HG02759 (cell line): ENCODE measurements around the gene COASY.

Source experiments
- ATAC-seq: cut with Tn5 transposase; IDR thresholded peaks from one replicate; pipeline ENCODE4 v1.9.1; 2021; ENCODE audit warnings: mild to moderate bottlenecking, moderate library complexity; ENCODE audit not compliant: unreplicated experiment

COASY gene

DNA sequence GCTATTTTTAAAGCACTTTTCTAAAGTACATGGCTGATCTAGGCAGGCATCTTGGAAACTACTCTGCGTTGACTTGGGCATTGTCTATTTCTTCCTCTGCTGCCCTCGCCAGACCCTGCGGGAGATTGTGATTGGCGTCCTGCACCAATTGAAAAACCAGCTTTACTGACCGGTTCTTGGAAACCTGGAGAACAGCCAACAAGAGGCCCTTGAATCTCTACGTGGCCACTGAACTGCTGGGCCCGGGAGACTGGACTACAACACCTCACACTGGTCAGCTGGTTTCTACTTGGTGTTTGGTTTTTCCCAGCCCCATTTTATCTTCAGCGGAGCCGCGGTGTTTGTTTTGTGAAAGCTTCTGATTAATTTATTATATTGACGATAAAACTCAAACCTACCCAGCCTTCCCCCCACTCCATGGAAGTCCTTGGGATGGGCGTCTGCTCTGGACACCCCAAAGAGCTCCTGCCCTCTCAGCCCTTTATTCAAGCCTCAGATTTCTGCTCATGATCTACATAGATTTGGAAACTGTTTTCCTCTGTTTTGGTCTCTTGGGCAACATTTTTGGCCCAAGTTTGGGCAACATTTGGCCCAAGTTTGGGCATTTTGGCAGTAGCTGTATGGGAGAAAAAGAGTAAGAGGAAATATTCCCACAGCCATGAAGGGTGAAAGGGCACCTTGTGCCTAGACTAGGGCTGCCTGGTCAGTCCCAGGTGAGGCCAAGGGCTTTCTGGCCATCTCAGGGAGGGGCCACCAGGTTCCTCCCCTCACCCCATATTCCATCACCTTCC lies 9.7 kb downstream of the COASY start:
- ATAC-seq: no peak

DNA sequence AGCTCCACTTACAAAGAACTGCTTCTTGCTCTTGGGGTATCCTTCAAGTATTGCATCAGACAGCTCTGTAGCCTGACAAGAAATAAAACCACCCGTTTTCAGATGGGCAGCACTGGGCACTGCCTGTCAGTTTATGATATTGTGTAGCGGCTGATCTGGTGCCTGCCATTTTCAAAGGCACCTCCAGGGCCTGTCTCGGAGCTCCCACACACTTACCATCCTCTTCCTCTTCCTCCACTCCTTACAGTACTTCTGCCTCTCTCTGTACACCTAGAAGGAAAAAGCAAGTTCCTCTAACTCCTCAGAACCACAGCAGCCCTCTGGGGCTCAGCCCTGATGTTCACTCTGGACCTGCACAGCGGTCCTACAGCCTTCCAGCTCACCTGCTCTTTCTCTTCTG lies 11.1 kb downstream of the COASY start:
- ATAC-seq: no peak

DNA sequence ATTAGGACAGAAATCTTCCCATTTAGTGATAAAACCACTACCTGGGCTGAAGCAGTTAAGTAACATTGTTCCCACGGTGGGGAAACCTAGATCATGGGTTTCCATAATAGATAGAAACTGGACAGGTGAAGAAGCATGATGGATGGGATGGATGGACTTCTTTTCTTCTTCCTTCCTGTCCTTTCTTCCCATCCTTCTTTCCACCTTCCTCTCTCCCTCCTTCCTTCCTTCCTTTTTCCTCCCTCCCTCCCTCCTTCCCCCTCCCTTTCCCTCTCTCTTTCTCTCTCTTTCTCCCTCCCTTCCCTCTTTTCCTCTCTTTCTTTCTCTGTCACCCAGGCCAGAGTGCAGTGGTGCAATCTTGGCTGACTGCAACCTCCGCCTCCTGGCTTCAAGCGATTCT lies 12.5 kb downstream of the COASY start:
- no peak for ATAC-seq

DNA sequence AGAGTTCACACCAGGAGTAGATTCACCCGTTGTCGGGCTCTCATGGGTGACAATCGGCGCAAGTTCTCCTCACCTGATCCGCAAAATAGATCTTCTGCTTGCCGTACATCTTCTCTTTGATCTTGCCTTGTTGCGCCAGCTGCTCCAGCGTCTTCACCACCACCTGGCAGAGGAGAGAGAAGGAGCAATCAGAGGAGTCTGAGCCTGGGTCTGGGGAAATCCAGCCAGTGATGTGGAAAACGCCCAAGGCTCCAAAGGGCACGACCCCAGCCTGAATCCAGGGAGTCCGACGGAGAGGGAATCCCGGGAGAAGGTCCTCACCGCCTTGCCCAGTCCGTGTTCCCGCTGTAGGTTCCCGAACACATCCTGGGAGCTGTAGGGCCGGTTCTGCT lies 15.2 kb downstream of the COASY start:
- ATAC-seq: no peak

DNA sequence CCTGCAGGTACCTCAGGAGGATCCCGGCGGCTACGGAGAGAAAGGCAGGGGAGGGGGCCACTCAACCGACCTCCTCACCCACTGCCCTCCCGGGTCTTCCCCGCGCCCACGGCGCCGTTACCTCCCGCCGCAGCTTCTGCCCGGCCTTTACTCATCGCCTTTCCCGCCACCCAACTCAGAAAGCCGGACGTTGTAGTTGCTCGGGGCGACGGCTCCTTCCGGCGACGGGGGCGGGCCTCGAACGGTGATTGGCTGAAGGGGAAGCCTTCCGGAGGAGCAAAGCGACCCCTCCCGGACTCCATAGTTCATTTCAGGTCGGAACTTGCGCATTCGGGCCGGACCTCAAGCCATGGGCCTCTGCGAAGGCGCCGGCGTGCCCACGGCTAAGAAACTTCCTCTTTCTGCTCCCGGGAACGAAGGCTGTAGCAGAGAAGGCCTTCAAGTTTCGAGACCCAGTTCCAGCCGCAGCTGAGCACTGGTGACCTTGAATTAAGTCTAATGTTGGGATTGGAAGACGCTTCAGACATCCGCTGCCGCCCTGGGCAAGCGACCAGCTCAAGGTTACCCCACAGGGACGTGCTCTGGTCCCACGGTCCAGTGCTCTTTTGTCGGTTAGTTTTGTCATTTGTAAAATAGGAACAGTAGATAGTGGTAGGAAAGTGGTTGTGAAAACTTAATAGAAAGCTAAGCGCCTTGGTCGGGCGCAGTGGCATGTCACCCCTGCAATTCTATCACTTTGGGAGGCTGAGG lies 15.8 kb downstream of the COASY start, which contains the start of gene PSMC3IP:
Gene PSMC3IP, minus strand, starts transcription at position 198 of the 750 bp plus-strand sequence. Its CDS starts 43 bp downstream, at position 155.
- ATAC-seq: peak; percentile 70

DNA sequence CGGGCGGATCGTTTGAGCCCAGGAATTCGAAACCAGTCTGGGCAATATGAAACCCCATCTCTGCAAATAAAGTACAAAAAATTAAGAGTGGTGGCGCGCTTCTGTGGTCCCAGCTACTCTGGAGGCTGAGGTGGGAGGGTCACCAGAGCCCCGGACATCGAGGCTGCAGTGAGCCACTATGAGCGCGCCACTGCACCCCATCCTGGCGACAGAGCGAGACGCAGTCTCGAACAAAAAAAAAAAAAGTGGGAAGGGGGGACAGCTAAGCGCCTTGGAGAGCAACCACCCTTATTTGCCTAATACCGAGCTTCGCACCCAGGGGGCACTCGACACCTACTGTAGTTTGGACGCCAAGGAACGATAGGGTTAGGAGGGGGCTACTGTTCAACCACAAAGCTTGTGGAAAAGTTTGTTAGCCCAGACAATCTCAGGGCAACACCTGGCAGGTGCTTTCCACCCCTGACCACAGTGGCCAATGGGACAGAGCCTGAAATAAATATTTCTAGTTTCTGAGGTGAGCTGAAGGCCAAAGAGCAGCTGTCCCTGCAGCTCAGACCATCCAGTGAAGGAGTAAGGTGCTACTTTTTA lies 16.4 kb downstream of the COASY start:
- ATAC-seq: peak; percentile 65

DNA sequence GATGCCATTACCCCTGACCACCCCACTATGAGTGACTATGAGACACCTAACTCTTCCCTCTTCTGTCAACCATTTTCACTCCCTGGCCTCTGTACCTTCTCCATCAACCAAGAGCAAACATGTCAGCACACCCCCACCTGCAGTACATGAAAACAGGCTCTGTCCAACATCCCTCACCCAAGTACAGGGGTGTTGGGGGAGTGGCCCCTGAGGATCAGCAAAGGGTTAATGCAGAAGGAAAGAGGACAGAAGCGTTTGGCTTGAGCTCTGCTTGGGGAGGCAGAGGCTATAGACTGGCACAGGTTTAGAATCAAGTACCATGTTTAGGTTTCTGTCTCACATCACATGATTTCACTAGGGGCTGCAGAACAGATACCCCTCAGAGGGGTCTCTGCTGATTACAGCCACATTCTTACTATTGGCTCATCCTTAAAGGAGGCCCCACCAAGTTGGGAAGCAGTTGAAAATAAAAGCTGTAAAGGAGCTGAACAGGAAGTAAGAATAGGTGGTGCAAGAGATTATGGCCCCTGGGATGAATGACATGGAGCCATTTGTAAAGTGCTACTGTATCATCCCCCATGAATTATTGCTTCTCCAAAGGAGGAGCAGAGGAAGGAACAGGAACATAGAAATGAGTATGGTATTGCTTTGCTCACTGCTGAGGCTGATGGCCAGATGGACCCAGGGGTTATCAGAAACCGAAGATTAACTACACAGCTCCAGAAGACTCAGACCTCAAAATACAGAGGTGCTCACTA lies 18.0 kb downstream of the COASY start:
- no peak for ATAC-seq

DNA sequence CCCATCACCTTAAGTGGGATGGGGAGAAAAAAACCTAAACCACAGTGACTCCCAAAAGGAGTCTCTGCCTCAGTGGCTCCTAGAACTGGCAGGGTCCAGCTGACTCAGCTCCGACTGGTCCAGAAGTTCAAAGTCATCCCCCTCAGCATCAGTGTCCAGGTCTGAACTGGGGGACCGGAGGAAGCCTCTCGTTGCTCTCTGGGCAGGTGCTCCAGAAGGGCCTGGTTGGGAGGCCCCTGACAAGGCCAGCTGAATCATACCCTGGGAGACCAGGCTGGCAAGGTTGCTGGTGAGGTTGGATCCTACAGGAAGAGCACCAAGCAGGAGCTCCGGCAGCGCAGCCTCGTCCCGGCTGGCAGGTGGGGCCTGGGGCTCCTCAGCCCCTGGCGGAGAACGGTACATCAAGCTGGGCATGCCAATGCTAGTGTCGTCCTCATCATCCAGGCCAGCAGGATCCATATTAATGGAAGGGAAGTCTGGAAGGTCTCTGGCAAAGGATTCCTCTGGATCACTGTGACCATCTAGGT lies 19.9 kb downstream of the COASY start:
- ATAC-seq: no peak

DNA sequence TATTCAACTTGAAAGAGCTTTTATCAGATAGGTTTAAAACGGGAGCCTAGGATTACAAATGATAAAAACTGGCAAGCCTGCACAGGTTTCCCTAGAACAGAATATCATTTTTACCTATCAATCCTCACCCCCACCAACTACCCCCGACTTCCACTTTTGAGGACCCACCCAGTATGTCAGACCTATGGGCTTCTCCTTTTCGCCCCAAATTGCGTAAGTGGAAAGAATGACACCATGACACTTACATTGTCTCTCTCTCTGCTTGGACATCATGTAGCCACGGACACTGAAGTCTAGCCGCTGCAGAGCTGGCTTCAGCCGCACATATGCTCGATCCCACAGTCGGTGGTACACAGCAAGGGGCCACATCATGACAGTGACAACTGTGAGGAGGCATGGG lies 22.9 kb downstream of the COASY start:
- no peak for ATAC-seq

DNA sequence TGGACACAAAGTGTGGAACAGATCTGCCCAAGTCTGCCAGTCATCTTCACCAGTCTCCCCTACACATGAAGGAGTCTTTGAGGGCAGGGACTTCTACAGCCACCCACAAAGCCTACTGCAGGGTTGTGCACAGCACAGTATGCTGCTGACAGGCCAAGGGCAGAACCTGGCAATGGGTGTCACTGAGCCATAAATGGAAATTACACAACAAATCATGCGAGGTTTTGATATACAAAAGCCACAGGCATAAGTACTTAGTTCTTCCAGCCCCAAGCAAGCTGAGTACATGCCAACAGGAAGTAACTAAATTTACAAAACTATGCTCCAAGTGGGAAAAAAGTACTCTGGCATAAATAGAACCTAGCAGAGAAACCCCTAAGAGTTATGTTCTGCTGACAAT lies 23.4 kb downstream of the COASY start:
- ATAC-seq: no peak

DNA sequence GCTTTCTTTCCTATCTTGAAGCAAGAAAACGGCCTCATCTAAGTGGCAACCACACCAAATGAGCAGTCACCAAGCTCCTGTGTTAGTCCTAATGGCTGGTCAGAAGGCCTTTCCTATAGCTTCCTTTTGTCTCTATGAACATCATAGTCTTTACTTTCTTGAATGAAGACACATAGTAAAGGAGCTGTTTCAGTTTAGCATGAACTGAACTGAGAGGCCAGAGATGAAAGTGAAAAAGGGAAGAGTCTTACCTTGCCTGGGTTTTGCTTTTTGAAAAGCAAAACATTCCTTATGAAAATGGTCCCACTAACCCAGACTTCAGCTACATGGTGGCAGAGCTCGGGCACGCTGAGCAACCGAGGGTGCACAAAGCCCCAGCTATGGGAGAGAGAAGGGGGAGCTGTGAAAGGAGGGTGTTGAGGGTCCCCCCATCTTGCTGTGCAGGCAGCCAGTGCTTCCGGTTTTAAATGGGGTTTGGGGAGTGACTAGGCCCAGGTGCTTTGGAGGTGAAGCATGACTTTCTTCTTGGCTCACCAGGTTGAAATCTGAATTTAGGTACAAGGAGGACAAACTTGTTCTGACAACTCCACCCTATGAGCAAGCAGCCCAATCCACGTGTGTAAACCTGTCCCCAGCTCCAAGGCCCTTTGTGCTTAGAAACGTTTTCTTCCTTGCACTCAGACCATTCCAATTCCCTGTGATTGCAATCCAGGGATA lies 24.7 kb downstream of the COASY start:
- no peak for ATAC-seq

DNA sequence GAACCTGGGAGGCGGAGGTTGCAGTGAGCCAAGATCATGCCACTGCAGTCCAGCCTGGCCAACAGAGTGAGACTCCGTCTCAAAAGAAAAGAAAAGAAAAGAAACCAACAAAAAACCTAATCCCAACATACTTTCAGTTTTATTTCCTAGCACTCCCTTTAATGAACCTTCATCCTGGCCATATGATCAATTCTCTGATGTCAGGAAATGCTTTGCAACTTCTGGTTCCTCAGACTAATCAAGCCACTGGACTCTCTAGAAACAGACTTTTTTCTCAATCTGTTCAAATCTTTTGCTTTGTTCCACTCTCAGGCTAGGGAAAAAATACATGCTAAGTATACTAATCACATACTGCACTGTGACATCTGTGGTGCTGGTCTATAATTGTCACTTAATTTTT lies 28.9 kb downstream of the COASY start:
- ATAC-seq: no peak

DNA sequence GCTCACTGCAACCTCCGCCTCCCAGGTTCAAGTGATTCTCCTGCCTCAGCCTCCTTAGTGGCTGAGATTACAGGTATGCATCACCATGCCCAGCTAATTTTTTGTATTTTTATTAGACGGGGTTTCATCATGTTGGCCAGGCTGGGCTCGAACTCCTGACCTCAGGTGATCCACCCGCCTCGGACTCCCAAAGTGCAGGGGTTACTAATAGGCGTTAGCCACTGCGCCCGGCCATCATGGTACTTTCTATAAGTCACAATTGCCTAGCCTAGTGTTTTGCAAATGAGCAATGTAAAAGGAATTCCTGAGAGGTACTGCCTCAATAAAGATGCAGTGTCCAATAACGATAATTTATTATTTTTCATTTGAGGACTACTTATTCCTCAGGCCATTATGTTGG lies 29.5 kb downstream of the COASY start:
- no peak for ATAC-seq

DNA sequence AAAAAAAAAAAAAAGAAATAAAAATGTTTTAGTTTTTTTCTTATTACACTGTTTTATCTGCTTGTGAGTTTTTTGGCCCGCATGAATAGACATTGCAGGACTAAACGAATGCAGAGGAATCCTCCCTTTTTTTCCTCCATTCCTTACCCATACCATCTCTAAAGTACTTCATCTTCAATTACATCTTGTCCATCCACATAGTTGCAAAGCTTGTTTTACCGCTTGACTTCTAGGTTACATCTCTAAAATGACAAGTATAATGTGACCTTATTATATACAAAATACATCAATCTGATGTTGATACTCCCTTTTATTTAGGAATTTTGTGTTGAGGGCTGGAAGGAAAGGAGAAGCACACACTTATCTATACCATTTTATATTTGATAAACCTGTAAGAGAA lies 34.4 kb downstream of the COASY start:
- no peak for ATAC-seq

DNA sequence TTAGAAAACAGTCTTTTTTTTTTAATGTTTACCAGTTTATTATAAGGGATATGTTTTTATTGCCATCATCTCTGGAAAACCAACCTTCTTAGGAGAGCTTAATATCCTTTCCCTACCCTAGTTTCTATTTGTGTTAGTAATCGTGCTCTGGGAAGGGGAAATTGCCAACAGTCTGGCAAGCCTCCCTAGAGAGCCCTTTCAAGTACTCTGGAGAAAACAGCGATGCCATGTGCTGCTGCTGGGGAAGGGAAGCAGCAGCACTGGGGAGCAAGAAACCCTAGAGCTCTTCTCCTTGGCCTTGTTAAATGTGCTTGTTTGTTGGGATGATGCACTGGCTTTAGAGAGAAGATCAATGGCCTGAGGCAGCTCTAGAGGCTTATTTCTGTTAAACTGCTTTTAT lies 37.0 kb downstream of the COASY start:
- ATAC-seq: no peak

DNA sequence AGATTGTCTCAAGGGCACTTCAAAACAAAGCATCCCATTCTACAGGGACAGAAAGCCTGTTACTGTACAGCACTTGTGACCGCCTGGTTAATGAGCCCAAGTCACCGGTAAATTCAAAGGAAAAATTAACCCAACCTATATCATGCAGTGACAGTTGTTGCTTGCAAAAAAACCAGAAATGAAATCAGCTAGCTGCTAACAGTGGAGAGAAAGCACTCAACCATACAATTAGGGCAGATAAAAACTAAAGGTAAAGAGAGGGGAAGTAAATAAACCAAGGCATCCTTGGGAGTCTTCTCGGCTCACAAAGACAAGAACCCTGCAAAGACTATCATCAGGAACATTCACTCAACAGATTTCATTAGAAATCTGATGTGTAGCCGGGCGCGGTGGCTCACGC lies 41.4 kb downstream of the COASY start:
- no peak for ATAC-seq

DNA sequence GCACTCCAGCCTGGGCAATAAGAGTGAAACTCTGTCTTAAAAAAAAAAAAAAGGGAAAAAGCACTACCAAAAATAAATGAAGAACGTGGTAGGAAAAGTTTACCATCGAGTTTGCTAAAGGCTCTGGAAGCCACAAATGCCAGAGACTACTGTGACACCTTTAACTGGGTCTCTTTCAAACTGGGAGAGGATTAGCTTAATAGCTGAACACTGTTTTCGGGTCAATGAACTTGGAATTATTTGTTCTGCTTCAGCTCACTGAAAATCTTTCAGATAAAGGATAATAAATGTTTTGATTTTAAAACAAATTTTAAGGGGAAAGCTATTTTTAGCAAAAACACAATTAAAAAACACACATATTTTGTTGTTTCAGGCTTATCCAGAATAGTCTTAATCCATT lies 45.8 kb downstream of the COASY start:
- ATAC-seq: no peak

DNA sequence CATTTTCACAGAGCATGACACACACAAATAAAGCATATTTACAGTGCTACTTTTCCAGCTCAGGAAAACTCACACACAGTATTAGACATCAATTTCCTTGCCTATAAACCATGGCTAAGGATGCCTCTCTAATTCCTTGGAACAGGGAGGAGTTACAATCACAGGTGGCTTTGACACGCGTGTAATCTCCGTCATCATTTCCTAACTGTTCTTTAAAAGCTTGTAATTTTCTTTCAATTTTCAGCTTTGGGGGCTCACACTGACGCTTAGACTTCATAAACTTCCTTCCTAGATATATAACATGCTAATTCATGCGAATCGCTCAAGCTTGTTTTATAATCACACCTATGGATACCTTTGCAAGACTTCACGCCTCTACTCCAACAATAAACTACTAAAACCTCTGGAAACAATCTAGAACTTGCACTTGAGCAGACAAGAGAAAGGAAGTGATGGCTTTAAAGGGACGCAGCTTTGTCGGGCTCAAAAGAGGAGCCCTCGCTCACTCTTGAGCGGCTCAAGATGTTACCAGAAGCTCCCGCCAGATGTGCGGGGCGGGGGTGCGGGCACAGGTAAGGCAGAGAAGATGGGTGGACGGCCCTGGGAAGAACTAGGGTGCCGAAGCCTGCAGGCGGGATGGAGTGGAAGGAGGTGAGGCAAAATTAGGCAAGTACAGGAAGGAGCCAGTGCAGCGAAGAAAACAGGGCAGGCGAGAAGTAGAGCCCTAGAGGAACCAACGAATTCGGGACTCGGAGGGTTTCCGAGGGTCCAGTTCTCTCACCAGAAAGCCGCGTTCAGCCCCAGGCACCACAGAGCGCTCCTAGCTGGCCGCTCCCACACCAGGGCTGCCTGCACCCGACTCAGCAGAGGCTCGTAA lies 46.6 kb downstream of the COASY start:
- ATAC-seq: peak; percentile 30

DNA sequence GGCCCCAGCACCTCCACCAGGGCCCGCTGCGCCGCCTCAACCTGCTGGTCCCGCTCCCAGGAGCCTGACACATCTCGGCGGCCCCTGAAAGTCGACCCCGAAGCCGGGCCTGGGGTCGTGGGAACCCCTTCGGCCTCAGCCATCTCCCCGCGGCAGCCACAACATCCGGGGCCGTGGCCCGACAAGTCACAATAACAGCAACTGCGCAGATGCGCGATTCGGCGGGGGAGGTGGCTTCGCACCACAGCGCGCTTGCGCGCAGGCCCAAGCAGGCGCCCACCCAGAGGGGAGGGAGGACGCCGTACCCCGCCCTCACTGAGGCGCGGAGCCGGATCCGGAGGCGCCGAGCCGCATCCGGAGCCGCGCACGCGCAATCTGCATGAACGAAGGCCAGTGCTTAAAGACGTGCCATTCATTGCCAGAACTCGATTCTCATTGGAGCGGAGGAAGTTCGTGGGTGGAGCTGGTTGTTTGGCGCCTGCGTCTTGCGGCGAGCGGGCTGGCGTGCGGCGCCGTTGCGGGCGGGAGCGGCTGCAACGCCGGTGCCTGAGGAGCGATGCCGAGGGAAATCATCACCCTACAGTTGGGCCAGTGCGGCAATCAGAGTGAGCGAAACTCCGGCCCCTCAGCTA lies 47.4 kb downstream of the COASY start, which contains the start of the genes RETREG3 and TUBG1:
Gene RETREG3, minus strand, starts transcription at position 193 of the 632 bp plus-strand sequence. Its CDS starts 50 bp downstream, at position 143.
Gene TUBG1, plus strand, starts transcription at position 502 of the 632 bp plus-strand sequence. Its CDS starts 55 bp downstream, at position 557.
- peak; percentile 90 for ATAC-seq
